Prostate gland (tissue), 2 donors: ENCODE results near the gene WFS1.

Experiments used
- POLR2A ChIP-seq: fragments of 450-650 bp; IDR thresholded peaks from one replicate; pipeline ENCODE4 v1.6.1; 2016; ENCODE audit warnings: antibody characterized with exemption, mild to moderate bottlenecking
- TF ChIP-seq, protein P1 (sequence below), 4 experiments: fragments of 200-600 bp in 2 of 4; fragments of 450-650 bp in 2 of 4; sonication (generic) in 2 of 4; IDR thresholded peaks; 1 replicate in 3 of 4; 2 replicates in 1 of 4; pipeline ENCODE4 v1.5.1; 2016 to 2019; ENCODE audit warnings: antibody characterized with exemption in 4 of 4, mild to moderate bottlenecking in 2 of 4, moderate library complexity in 2 of 4

DNA sequence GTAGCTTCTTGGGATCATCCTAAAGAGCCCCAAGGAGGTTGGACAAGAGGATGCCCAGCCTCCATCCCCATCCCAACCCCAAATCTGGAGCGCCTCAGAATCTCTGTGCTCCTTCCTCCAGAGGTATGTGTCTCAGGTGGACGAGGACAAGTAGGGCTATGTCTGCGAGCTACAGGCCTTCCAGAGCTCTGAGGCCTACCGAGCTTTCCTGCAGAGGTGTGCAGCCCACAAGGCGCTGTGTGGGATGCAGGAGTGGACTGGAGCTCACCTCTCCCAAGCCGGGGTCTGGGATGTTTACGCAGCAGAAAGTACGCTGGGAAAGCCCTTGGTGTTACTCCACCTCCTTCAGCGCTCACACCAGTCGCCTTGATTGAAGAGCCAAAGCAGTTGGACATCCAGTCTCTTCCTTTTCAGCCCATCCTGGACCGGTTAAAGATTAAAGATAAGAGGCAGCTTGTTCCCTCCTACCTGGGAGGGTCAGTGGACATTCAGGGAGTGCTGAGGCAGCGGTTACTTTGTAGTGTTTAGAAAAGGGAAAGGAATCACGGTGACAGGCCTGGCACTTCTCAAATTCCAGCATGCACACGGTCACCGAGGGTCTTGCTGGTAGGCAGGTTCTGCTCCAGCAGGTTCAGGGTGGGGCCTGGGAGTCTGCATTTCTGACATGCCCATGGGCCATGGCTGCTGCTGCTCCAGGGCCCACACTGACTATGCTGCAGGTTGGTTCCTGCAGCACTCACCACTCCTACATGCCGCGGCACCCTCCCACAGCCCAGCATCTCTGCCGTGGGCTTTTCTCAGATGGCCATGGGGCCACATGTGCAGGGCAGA is 39.8 kb upstream of the WFS1 start:
- TF ChIP-seq, protein P1, sequence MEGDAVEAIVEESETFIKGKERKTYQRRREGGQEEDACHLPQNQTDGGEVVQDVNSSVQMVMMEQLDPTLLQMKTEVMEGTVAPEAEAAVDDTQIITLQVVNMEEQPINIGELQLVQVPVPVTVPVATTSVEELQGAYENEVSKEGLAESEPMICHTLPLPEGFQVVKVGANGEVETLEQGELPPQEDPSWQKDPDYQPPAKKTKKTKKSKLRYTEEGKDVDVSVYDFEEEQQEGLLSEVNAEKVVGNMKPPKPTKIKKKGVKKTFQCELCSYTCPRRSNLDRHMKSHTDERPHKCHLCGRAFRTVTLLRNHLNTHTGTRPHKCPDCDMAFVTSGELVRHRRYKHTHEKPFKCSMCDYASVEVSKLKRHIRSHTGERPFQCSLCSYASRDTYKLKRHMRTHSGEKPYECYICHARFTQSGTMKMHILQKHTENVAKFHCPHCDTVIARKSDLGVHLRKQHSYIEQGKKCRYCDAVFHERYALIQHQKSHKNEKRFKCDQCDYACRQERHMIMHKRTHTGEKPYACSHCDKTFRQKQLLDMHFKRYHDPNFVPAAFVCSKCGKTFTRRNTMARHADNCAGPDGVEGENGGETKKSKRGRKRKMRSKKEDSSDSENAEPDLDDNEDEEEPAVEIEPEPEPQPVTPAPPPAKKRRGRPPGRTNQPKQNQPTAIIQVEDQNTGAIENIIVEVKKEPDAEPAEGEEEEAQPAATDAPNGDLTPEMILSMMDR (IDR thresholded peaks at IDR 0.05) = no peak
- TF ChIP-seq POLR2A = no peak
